Right lobe of liver (tissue), 4 donors: Measurements from ENCODE around the gene FOXP1.

ENCODE experiments used
- POLR2A ChIP-seq: fragments of 450-650 bp; IDR thresholded peaks from one replicate; pipeline ENCODE4 v1.6.1; 2017; ENCODE audit warnings: antibody characterized with exemption, mild to moderate bottlenecking
- TF ChIP-seq, protein P1 (sequence below), 4 donors: fragments of 200-600 bp in 3 of 4; fragments of 450-650 bp in 1 of 4; IDR thresholded peaks; one replicate each; pipeline versions ENCODE4 v1.5.1 to v1.8.0; 2016 to 2022; ENCODE audit warnings: antibody characterized with exemption in 4 of 4, mild to moderate bottlenecking in 2 of 4
- donor health status: DM: no; HTN: no; CAD: no.
- donor health status: DM: no; HTN: no; CAD: no.
- donor health status: DM: no; HTN: yes; CAD: no.

DNA sequence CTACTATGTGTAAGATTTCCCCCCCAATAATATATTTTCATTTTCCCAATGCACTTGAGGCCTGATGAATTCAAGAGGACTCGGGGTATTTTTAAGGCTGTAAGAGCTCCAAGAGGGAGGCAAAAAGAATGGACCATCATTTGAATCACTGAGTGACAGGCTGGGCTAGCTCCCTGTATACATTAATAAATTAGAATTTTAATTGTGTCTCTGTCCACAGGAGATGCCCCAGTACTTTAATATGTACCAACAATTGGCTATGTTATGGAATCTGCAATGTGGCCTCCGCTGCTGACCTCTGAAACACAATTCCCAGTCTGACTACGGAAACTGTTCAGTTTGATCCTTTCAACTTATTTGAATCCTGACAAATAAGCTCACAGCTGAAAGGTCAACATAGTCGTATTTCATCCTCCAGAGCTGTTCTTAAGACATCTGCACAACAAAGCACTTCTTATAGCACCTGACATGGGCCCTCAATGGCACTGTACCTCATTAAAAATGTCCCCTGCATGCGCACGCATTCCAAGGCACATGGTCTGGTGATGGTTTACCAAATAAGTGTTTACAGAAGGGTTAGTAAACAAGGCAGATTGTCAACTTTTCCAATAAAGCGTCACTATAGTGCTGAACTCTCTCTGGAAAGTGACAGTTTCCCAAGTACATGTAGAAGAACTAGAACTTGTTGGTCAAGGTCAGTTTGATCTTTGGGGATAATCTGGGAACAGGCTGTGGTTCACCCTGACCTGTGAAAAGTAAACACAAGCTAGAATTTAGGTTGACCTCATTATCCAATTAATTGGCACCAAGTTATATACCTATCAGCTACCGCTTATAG, 472.9 kb downstream of the FOXP1 start:
- TF ChIP-seq, protein P1, sequence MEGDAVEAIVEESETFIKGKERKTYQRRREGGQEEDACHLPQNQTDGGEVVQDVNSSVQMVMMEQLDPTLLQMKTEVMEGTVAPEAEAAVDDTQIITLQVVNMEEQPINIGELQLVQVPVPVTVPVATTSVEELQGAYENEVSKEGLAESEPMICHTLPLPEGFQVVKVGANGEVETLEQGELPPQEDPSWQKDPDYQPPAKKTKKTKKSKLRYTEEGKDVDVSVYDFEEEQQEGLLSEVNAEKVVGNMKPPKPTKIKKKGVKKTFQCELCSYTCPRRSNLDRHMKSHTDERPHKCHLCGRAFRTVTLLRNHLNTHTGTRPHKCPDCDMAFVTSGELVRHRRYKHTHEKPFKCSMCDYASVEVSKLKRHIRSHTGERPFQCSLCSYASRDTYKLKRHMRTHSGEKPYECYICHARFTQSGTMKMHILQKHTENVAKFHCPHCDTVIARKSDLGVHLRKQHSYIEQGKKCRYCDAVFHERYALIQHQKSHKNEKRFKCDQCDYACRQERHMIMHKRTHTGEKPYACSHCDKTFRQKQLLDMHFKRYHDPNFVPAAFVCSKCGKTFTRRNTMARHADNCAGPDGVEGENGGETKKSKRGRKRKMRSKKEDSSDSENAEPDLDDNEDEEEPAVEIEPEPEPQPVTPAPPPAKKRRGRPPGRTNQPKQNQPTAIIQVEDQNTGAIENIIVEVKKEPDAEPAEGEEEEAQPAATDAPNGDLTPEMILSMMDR (IDR thresholded peaks at IDR 0.05) = no peak
- TF ChIP-seq POLR2A = no peak
